ENCODE measurements around the gene PPP1R36.
A peak's percentile ranks its signal among the peaks of the same experiment; 100 is the strongest.

The PPP1R36 gene

GRCh38 chr14:64549791-64550620, at the start of gene PPP1R36:
Gene PPP1R36, plus strand, starts transcription at chr14:64549961. Its CDS starts 37 bp downstream, at chr14:64549998.
- Histone ChIP-seq H3K4me3 (ENCODE audit: low read depth in 1 of 2, low read length in 2 of 2) (peak within 1 kb of the TSS; percentile 67 to 71), H3K4me1 (ENCODE audit: control insufficient read depth in 1 of 2, insufficient read depth in 2 of 2, low read length in 2 of 2) (peaks cover 13 to 17% of the 10 kb centered on the region in 2 donors), H3K27me3 (ENCODE audit: control insufficient read depth in 1 of 2, insufficient read depth in 2 of 2, low read length in 2 of 2) (peaks cover 0 to 6% of the 10 kb centered on the region in 2 donors), H3K27ac (ENCODE audit: low read depth, low read length) (peak within 1 kb of the TSS; percentile 73), H3K9ac (ENCODE audit: low read depth in 1 of 2, low read length in 2 of 2) (peak within 1 kb of the TSS; percentile 63 to 84), H3K36me3 (ENCODE audit: control insufficient read depth in 1 of 2, insufficient read depth in 2 of 2, low read length in 2 of 2) (no peaks in the 10 kb centered on the region), H3K9me3 (ENCODE audit: control insufficient read depth in 1 of 2, low read length in 2 of 2) (no peaks in the 10 kb centered on the region)

- H3K27me3 ChIP-seq (ENCODE audit: control insufficient read depth in 1 of 2, insufficient read depth in 2 of 2, low read length in 2 of 2): no peaks in the 10 kb centered on the region
- H3K9me3 ChIP-seq (ENCODE audit: control insufficient read depth in 1 of 2, low read length in 2 of 2): no peaks in the 10 kb centered on the region
- H3K4me3 ChIP-seq (ENCODE audit: low read depth in 1 of 2, low read length in 2 of 2): no peak overlapping the region
- H3K27ac ChIP-seq (ENCODE audit: low read depth, low read length): no peak overlapping the region
- H3K4me1 ChIP-seq (ENCODE audit: control insufficient read depth in 1 of 2, insufficient read depth in 2 of 2, low read length in 2 of 2): peaks cover 20 to 25% of the 10 kb centered on the region in 2 donors
- peaks cover 0 to 3% of the 10 kb centered on the region in 2 donors for H3K36me3 ChIP-seq (ENCODE audit: control insufficient read depth in 1 of 2, insufficient read depth in 2 of 2, low read length in 2 of 2)
- H3K9ac ChIP-seq (ENCODE audit: low read depth in 1 of 2, low read length in 2 of 2): no peak overlapping the region
Observed at GRCh38 chr14:64500088-64500487, 49.7 kb upstream of the PPP1R36 start.

- Histone ChIP-seq H3K27ac (ENCODE audit: low read depth, low read length) (peak overlapping the region; percentile 14), H3K36me3 (ENCODE audit: control insufficient read depth in 1 of 2, insufficient read depth in 2 of 2, low read length in 2 of 2) (no peaks in the 10 kb centered on the region), H3K9me3 (ENCODE audit: control insufficient read depth in 1 of 2, low read length in 2 of 2) (no peaks in the 10 kb centered on the region), H3K27me3 (ENCODE audit: control insufficient read depth in 1 of 2, insufficient read depth in 2 of 2, low read length in 2 of 2) (no peaks in the 10 kb centered on the region), H3K4me3 (ENCODE audit: low read depth in 1 of 2, low read length in 2 of 2) (peak overlapping the region; percentile 93 to 94), H3K4me1 (ENCODE audit: control insufficient read depth in 1 of 2, insufficient read depth in 2 of 2, low read length in 2 of 2) (peaks cover 23 to 35% of the 10 kb centered on the region in 2 donors), H3K9ac (ENCODE audit: low read depth in 1 of 2, low read length in 2 of 2) (peak overlapping the region; percentile 93 to 97)
Observed at GRCh38 chr14:64501411-64502171, 48.2 kb upstream of the PPP1R36 start.

- Histone ChIP-seq H3K4me3 (ENCODE audit: low read depth in 1 of 2, low read length in 2 of 2) (peak overlapping the region; percentile 93 to 94), H3K27me3 (ENCODE audit: control insufficient read depth in 1 of 2, insufficient read depth in 2 of 2, low read length in 2 of 2) (no peaks in the 10 kb centered on the region), H3K27ac (ENCODE audit: low read depth, low read length) (peak overlapping the region; percentile 100), H3K9ac (ENCODE audit: low read depth in 1 of 2, low read length in 2 of 2) (peak overlapping the region; percentile 93 to 97), H3K36me3 (ENCODE audit: control insufficient read depth in 1 of 2, insufficient read depth in 2 of 2, low read length in 2 of 2) (no peaks in the 10 kb centered on the region), H3K9me3 (ENCODE audit: control insufficient read depth in 1 of 2, low read length in 2 of 2) (no peaks in the 10 kb centered on the region), H3K4me1 (ENCODE audit: control insufficient read depth in 1 of 2, insufficient read depth in 2 of 2, low read length in 2 of 2) (peaks cover 32 to 42% of the 10 kb centered on the region in 2 donors)
Observed at GRCh38 chr14:64502456-64502855, 47.3 kb upstream of the PPP1R36 start.

DNA sequence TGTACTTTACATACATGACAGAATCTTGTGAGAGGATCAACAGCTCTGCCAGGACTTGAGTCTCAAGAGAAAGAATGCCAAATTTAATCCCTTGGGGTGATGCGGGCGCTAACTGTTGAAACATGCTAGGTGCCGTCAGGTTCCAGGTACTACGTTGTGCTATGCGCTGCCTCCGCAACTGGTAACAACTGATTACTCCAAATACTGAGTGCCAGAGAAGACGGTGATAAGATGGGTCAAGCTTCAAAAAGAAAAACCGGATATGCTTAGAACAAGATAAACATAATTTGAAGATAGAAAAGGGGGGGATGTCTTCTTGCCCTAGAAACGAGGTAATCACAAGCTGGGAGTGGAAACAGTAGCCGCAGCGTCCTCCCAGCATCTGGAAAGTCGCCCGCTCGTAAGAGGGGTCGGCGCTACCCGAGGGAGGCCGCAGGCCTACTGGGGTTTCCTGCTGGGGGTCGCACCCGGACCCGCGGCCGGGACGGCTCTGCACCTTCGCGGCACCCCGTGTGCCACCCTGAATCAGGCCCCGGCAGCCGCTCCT, 46.8 kb upstream of the PPP1R36 start:
- Histone ChIP-seq H3K4me1 (ENCODE audit: control insufficient read depth in 1 of 2, insufficient read depth in 2 of 2, low read length in 2 of 2) (peaks cover 37 to 47% of the 10 kb centered on the region in 2 donors), H3K27me3 (ENCODE audit: control insufficient read depth in 1 of 2, insufficient read depth in 2 of 2, low read length in 2 of 2) (no peaks in the 10 kb centered on the region), H3K9me3 (ENCODE audit: control insufficient read depth in 1 of 2, low read length in 2 of 2) (no peaks in the 10 kb centered on the region), H3K9ac (ENCODE audit: low read depth in 1 of 2, low read length in 2 of 2) (peak overlapping the region; percentile 93 to 97), H3K36me3 (ENCODE audit: control insufficient read depth in 1 of 2, insufficient read depth in 2 of 2, low read length in 2 of 2) (no peaks in the 10 kb centered on the region), H3K27ac (ENCODE audit: low read depth, low read length) (peak overlapping the region; percentile 100), H3K4me3 (ENCODE audit: low read depth in 1 of 2, low read length in 2 of 2) (peak overlapping the region; percentile 93 to 94)

- H3K9me3 ChIP-seq (ENCODE audit: control insufficient read depth in 1 of 2, low read length in 2 of 2): no peaks in the 10 kb centered on the region
- no peaks in the 10 kb centered on the region for H3K36me3 ChIP-seq (ENCODE audit: control insufficient read depth in 1 of 2, insufficient read depth in 2 of 2, low read length in 2 of 2)
- peak within 1 kb of the TSS; percentile 93 to 94 for H3K4me3 ChIP-seq (ENCODE audit: low read depth in 1 of 2, low read length in 2 of 2)
- H3K4me1 ChIP-seq (ENCODE audit: control insufficient read depth in 1 of 2, insufficient read depth in 2 of 2, low read length in 2 of 2): peaks cover 41 to 55% of the 10 kb centered on the region in 2 donors
- H3K9ac ChIP-seq (ENCODE audit: low read depth in 1 of 2, low read length in 2 of 2): peak within 1 kb of the TSS; percentile 93 to 97
- peak within 1 kb of the TSS; percentile 100 for H3K27ac ChIP-seq (ENCODE audit: low read depth, low read length)
- no peaks in the 10 kb centered on the region for H3K27me3 ChIP-seq (ENCODE audit: control insufficient read depth in 1 of 2, insufficient read depth in 2 of 2, low read length in 2 of 2)
Observed at GRCh38 chr14:64503434-64504309, 46.1 kb upstream of the PPP1R36 start, which contains the start of gene ZBTB25. Gene ZBTB25, minus strand, starts transcription at chr14:64503838. Its CDS starts 13,305 bp downstream, at chr14:64490533.

DNA sequence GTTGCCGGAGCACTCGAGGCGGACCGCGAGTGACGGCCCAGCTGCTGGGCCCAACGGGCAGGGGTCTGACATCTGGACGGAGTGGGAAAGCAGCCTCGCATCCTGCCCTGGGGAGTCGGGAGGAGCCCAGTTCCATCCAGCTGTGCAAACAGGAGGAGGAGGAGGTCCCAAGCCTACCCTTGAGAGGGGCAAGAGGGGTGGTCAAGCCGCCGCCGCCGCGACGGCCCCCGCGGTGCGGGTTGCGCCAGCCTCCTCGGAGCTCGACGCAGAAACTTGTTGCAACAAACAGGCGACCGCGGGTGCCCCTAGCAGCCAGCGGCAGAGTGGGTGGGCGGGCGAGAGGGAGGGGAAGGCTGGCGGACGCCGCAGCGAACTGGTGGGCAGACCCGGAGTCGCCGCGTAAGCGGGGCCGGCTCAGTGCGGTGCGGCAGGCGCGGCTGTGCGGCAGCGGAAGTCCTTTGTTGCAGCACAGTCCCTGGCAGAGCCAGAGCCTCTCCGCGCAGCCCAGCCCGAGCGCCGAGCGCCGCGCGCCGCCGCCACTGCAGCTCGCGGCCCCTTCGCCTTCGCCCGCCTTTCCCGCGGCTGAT, 45.4 kb upstream of the PPP1R36 start, which contains the start of gene ZBTB1:
ZBTB1 (plus strand) TSS at position 461 of the 587 bp plus-strand sequence. CDS start 16,735 bp downstream, outside the sequence.
- no peaks in the 10 kb centered on the region for H3K27me3 ChIP-seq (ENCODE audit: control insufficient read depth in 1 of 2, insufficient read depth in 2 of 2, low read length in 2 of 2)
- peaks cover 41 to 57% of the 10 kb centered on the region in 2 donors for H3K4me1 ChIP-seq (ENCODE audit: control insufficient read depth in 1 of 2, insufficient read depth in 2 of 2, low read length in 2 of 2)
- peak within 1 kb of the TSS; percentile 93 to 94 for H3K4me3 ChIP-seq (ENCODE audit: low read depth in 1 of 2, low read length in 2 of 2)
- H3K9ac ChIP-seq (ENCODE audit: low read depth in 1 of 2, low read length in 2 of 2): peak within 1 kb of the TSS; percentile 93 to 97
- peak within 1 kb of the TSS; percentile 100 for H3K27ac ChIP-seq (ENCODE audit: low read depth, low read length)
- no peaks in the 10 kb centered on the region for H3K9me3 ChIP-seq (ENCODE audit: control insufficient read depth in 1 of 2, low read length in 2 of 2)
- H3K36me3 ChIP-seq (ENCODE audit: control insufficient read depth in 1 of 2, insufficient read depth in 2 of 2, low read length in 2 of 2): no peaks in the 10 kb centered on the region

DNA sequence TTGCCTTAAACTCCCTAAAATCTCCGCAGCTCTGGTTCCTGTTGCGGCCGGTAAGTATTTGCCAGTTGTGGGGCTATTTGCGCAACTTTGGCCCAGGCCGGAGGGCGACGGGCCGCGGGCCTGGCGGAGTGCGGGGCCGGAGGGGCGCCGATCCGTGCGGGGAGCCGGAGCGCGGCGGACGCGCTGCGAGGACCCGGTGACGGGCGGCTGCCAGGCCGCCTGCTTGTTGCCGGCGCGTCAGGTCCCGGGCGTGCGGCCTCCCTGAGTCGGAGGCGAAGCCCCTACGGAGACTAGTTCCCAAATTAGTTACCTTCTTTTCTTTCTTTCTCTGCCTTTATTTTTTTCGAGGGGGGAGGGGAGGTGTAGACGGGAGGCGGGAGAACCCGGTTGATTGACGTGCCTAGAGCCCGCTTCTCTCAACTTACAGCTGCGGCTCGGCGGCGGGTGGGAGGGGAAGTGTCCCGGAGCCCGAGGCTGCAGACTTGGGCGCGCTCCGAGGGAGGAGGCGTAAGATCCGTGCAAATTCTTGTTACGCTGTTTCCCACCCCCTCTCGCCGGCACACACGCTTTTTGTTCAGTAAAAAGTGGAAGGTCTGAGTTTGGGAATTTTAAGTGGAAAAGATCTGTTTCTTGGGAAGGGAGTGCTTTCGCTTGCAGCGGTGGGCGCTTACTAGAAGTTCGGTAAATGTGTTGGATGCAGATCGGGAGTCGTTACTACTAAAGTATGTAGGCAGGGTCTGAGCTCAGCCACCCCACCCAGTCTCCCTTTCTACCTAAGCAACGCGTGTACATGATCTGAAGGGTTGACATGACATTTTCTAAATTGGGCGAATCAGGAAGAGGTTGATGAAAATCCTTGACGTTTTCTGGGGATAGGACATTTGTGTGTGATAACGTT, 44.6 kb upstream of the PPP1R36 start:
- H3K9ac ChIP-seq (ENCODE audit: low read depth in 1 of 2, low read length in 2 of 2): peak overlapping the region; percentile 93 to 97
- no peaks in the 10 kb centered on the region for H3K27me3 ChIP-seq (ENCODE audit: control insufficient read depth in 1 of 2, insufficient read depth in 2 of 2, low read length in 2 of 2)
- peaks cover 43 to 57% of the 10 kb centered on the region in 2 donors for H3K4me1 ChIP-seq (ENCODE audit: control insufficient read depth in 1 of 2, insufficient read depth in 2 of 2, low read length in 2 of 2)
- peak overlapping the region; percentile 100 for H3K27ac ChIP-seq (ENCODE audit: low read depth, low read length)
- peak overlapping the region; percentile 93 to 94 for H3K4me3 ChIP-seq (ENCODE audit: low read depth in 1 of 2, low read length in 2 of 2)
- H3K36me3 ChIP-seq (ENCODE audit: control insufficient read depth in 1 of 2, insufficient read depth in 2 of 2, low read length in 2 of 2): no peaks in the 10 kb centered on the region
- no peaks in the 10 kb centered on the region for H3K9me3 ChIP-seq (ENCODE audit: control insufficient read depth in 1 of 2, low read length in 2 of 2)
